ENCODE measurements around the gene CYP4F22. TPM values are rescaled to one million over a fixed set of nuclear protein-coding genes. Genes with fewer than 3 reads are reported as not detected.
"Not testable (repeated sequence)": the region's sequence is repeated elsewhere in the genome, so short reads cannot be mapped to it uniquely, and the experiment has no call there.

The CYP4F22 gene
- total and polyA plus RNA-seq, 9 of the 15 experiments (the other 6 are each of a cell fraction or from before 2014, with no cell fraction given) = not detected

- H3K4me1 ChIP-seq (replicated peaks in 1 of 2; ENCODE audit: control insufficient read depth in 2 of 2, insufficient read depth in 2 of 2, low read length in 2 of 2) = no peaks in the 10 kb centered on the region
- H3K9ac ChIP-seq (ENCODE audit: insufficient read depth in 1 of 2, low read depth in 2 of 2, low read length in 2 of 2) = peak within 1 kb of the TSS in 1 of 2 experiments; percentile 40; a peak in 1 of 4 replicates
- ChIA-PET CTCF (ENCODE audit: low intra/inter-chr PET ratio) (no interaction called here), POLR2A (interaction anchor here (1.2 kb wide), 1 partner anchor 14 kb away, joined by 3 read pairs; no protein-coding TSS in a partner anchor)
- TF ChIP-seq TARDBP (IDR thresholded peaks at IDR 0.05) = no peak
- TF ChIP-seq RAD21 (CRISPR knock-in tag; conservative IDR thresholded peaks at IDR 0.05 in 1 of 2, IDR thresholded peaks at IDR 0.05 in 1 of 2) = peak in 1 of 2 experiments; percentile 48; a peak in 2 of 4 replicates
- peak; percentile 31 to 44 (median 32); a peak in 3 of 6 replicates for TF ChIP-seq CTCF (IDR thresholded peaks at IDR 0.05 in 2 of 3, conservative IDR thresholded peaks at IDR 0.05 in 1 of 3; ENCODE audit: insufficient read depth in 2 of 3, low read depth in 1 of 3, low read length in 3 of 3)
- no TSS peak for BruUV-seq (replicated peaks)
- ATAC-seq = peak; percentile 86
- H3K27ac ChIP-seq (ENCODE audit: extremely low read depth, low read depth, low read length) = no peak within 1 kb of the TSS
- no peak for FAIRE-seq
- peaks cover 0 to 26% of the 10 kb centered on the region in 2 experiments; a peak in 2 of 5 replicates for H3K27me3 ChIP-seq (ENCODE audit: control insufficient read depth in 2 of 2, insufficient read depth in 2 of 2, low read length in 2 of 2)
- no peak within 1 kb of the TSS for H3K4me3 ChIP-seq
- intact Hi-C loops (cut with micrococcal nuclease) = no loop called here
- no peaks in the 10 kb centered on the region for H3K36me3 ChIP-seq (ENCODE audit: control insufficient read depth, insufficient read depth, low read length)
- in situ Hi-C loops (cut with MboI) = no loop called here
- DNase-seq (ENCODE audit: extremely low read depth in 1 of 4, low spot score in 3 of 4) = no peak
- H3K9me1 ChIP-seq (ENCODE audit: control insufficient read depth, insufficient read depth, low read length) = no peaks in the 10 kb centered on the region
- H3K9me3 ChIP-seq (replicated peaks; ENCODE audit: control insufficient read depth, insufficient read depth, low read depth, low read length) = no peaks in the 10 kb centered on the region
- H2AFZ ChIP-seq (ENCODE audit: low read depth, low read length) = no peak within 1 kb of the TSS
- H3K79me2 ChIP-seq (ENCODE audit: control insufficient read depth, insufficient read depth, low read length) = no peaks in the 10 kb centered on the region
- no peak within 1 kb of the TSS for H3K4me2 ChIP-seq (ENCODE audit: insufficient read depth, low read length)
- WGBS (ENCODE audit: insufficient coverage, low coverage, missing lambda C conversion rate) = 4% methylated on average over 16 of the region's 16 CpGs
- H4K20me1 ChIP-seq (replicated peaks; ENCODE audit: control insufficient read depth, insufficient read depth, low read length) = no peaks in the 10 kb centered on the region; the same call in 1 of the 2 replicates
Observed at GRCh38 chr19:15479391-15480345, 28.7 kb upstream of the CYP4F22 start, which contains the start of gene PGLYRP2. Gene PGLYRP2 (minus strand): TSS chr19:15479501. CDS start chr19:15479371, 130 bp downstream.

GRCh38 chr19:15480996-15481395 lies 27.3 kb upstream of the CYP4F22 start:
- peaks cover 0 to 21% of the 10 kb centered on the region in 2 experiments; a peak in 2 of 5 replicates for H3K27me3 ChIP-seq (ENCODE audit: control insufficient read depth in 2 of 2, insufficient read depth in 2 of 2, low read length in 2 of 2)
- H3K9ac ChIP-seq (ENCODE audit: insufficient read depth in 1 of 2, low read depth in 2 of 2, low read length in 2 of 2); DNase-seq (ENCODE audit: extremely low read depth in 1 of 4, low spot score in 3 of 4); intact Hi-C loops (cut with micrococcal nuclease); H3K36me3 ChIP-seq (ENCODE audit: control insufficient read depth, insufficient read depth, low read length); H2AFZ ChIP-seq (ENCODE audit: low read depth, low read length); BruUV-seq (replicated peaks); H3K4me1 ChIP-seq (replicated peaks in 1 of 2; ENCODE audit: control insufficient read depth in 2 of 2, insufficient read depth in 2 of 2, low read length in 2 of 2); ATAC-seq; H3K4me2 ChIP-seq (ENCODE audit: insufficient read depth, low read length); H3K9me3 ChIP-seq (replicated peaks; ENCODE audit: control insufficient read depth, insufficient read depth, low read depth, low read length); H3K4me3 ChIP-seq; FAIRE-seq; in situ Hi-C loops (cut with MboI); H4K20me1 ChIP-seq (replicated peaks; ENCODE audit: control insufficient read depth, insufficient read depth, low read length); H3K27ac ChIP-seq (ENCODE audit: extremely low read depth, low read depth, low read length); H3K9me1 ChIP-seq (ENCODE audit: control insufficient read depth, insufficient read depth, low read length); H3K79me2 ChIP-seq (ENCODE audit: control insufficient read depth, insufficient read depth, low read length): not testable (repeated sequence)
- ChIA-PET CTCF (ENCODE audit: low intra/inter-chr PET ratio) (interaction anchor here (0.6 kb wide), 1 partner anchor 27 kb away, joined by 3 read pairs; no protein-coding TSS in a partner anchor), POLR2A (interaction anchor here (0.6 to 1.2 kb wide), 3 partner anchors 13 to 62 kb away, joined by 3 to 5 read pairs (median 3); no protein-coding TSS in a partner anchor)
- 0% methylated on average over 7 of the region's 7 CpGs for WGBS (ENCODE audit: insufficient coverage, low coverage, missing lambda C conversion rate)

GRCh38 chr19:15485768-15486167 lies 22.6 kb upstream of the CYP4F22 start:
- DNase-seq (ENCODE audit: extremely low read depth in 1 of 4, low spot score in 3 of 4); H3K4me1 ChIP-seq (replicated peaks in 1 of 2; ENCODE audit: control insufficient read depth in 2 of 2, insufficient read depth in 2 of 2, low read length in 2 of 2); BruUV-seq (replicated peaks); H3K9me3 ChIP-seq (replicated peaks; ENCODE audit: control insufficient read depth, insufficient read depth, low read depth, low read length); H3K79me2 ChIP-seq (ENCODE audit: control insufficient read depth, insufficient read depth, low read length); ATAC-seq; CTCF ChIA-PET (ENCODE audit: low intra/inter-chr PET ratio); FAIRE-seq; intact Hi-C loops (cut with micrococcal nuclease); H3K4me2 ChIP-seq (ENCODE audit: insufficient read depth, low read length); H3K9ac ChIP-seq (ENCODE audit: insufficient read depth in 1 of 2, low read depth in 2 of 2, low read length in 2 of 2); H3K9me1 ChIP-seq (ENCODE audit: control insufficient read depth, insufficient read depth, low read length); H3K27ac ChIP-seq (ENCODE audit: extremely low read depth, low read depth, low read length); H3K27me3 ChIP-seq (ENCODE audit: control insufficient read depth in 2 of 2, insufficient read depth in 2 of 2, low read length in 2 of 2); H3K4me3 ChIP-seq; H3K36me3 ChIP-seq (ENCODE audit: control insufficient read depth, insufficient read depth, low read length); H4K20me1 ChIP-seq (replicated peaks; ENCODE audit: control insufficient read depth, insufficient read depth, low read length); in situ Hi-C loops (cut with MboI); H2AFZ ChIP-seq (ENCODE audit: low read depth, low read length): not testable (repeated sequence)
- 29% methylated on average over 5 of the region's 5 CpGs for WGBS (ENCODE audit: insufficient coverage, low coverage, missing lambda C conversion rate)
- POLR2A ChIA-PET = interaction anchor here (0.6 kb wide), 1 partner anchor 643 kb away, joined by 3 read pairs; no protein-coding TSS in a partner anchor

All from K562 (cell line).